ENCODE data around the gene LMLN.

Gene LMLN

DNA sequence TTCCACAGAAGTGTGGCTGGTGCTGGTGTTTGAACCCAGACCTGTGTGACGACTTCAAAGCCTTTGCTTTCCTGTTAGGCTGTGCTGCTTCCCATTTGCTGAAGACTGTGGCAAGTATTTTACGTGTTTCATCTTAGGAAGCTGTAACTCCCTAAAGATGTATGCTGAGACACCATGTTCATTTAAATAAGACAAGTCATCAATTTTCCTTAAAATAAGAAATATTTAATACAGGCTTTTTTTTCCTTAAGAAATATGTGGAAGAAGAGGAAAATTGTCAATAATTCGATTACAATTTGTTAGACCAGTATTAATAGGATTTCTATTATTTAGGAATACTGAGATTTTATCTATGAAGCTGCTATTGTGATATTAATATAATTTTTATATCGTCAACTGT is 58.4 kb downstream of the LMLN start:
- no peak overlapping the region for H3K27ac Mint-ChIP-seq

DNA sequence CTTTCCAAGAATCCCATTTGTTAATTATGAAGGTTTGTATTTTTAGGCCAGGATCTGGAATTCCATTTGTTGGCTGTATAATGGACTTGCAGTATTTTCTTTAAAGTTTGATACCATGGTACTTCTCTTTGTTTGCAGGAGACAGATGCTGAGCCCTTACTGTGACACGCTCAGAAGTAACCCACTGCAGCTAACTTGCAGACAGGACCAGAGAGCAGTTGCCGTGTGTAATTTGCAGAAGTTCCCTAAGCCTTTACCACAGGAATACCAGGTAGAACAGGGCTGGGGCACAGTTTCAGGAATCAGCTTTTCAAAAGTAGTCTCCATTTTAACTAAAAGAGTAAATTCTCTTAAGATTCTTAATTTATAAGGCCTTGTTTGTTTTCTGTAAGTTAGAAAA is 59.1 kb downstream of the LMLN start:
- no peaks in the 10 kb centered on the region for H3K9me3 Mint-ChIP-seq
- H3K27me3 Mint-ChIP-seq (ENCODE audit: low read depth) = no peaks in the 10 kb centered on the region
- peaks cover 8% of the 10 kb centered on the region for H3K36me3 Mint-ChIP-seq (ENCODE audit: low read depth)
- H3K4me1 Mint-ChIP-seq = no peaks in the 10 kb centered on the region
- H3K4me3 Mint-ChIP-seq = no peak overlapping the region
- no peak overlapping the region for H3K27ac Mint-ChIP-seq
- TF ChIP-seq, protein P1, sequence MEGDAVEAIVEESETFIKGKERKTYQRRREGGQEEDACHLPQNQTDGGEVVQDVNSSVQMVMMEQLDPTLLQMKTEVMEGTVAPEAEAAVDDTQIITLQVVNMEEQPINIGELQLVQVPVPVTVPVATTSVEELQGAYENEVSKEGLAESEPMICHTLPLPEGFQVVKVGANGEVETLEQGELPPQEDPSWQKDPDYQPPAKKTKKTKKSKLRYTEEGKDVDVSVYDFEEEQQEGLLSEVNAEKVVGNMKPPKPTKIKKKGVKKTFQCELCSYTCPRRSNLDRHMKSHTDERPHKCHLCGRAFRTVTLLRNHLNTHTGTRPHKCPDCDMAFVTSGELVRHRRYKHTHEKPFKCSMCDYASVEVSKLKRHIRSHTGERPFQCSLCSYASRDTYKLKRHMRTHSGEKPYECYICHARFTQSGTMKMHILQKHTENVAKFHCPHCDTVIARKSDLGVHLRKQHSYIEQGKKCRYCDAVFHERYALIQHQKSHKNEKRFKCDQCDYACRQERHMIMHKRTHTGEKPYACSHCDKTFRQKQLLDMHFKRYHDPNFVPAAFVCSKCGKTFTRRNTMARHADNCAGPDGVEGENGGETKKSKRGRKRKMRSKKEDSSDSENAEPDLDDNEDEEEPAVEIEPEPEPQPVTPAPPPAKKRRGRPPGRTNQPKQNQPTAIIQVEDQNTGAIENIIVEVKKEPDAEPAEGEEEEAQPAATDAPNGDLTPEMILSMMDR (IDR thresholded peaks at IDR 0.05; ENCODE audit: unreplicated experiment in 3 of 3) = no peak

More for the DNA sequence above, 58.4 kb downstream of the LMLN start:
- H3K4me1 Mint-ChIP-seq = no peaks in the 10 kb centered on the region
- TF ChIP-seq, protein P1 (IDR thresholded peaks at IDR 0.05; ENCODE audit: unreplicated experiment in 3 of 3) = no peak
- peaks cover 8% of the 10 kb centered on the region for H3K36me3 Mint-ChIP-seq (ENCODE audit: low read depth)
- H3K27me3 Mint-ChIP-seq (ENCODE audit: low read depth) = no peaks in the 10 kb centered on the region
- no peaks in the 10 kb centered on the region for H3K9me3 Mint-ChIP-seq
- no peak overlapping the region for H3K4me3 Mint-ChIP-seq

DNA sequence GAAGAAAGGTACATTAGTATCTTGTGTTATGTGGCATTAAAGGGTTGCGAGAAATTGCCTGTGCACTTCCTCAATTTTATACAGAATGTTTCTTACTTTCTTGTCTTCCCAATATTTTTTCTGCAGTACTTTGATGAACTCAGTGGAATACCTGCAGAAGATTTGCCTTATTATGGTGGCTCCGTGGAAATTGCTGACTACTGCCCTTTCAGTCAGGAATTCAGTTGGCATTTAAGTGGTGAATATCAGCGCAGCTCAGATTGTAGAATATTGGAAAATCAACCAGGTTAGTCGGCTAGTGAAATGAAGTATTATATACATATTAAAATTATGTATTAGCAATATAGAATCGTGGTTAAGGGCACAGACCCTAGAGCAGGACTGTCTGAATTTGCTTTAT is 61.3 kb downstream of the LMLN start:
- H3K9me3 Mint-ChIP-seq = no peaks in the 10 kb centered on the region
- no peak overlapping the region for H3K27ac Mint-ChIP-seq
- H3K4me3 Mint-ChIP-seq = no peak overlapping the region
- H3K36me3 Mint-ChIP-seq (ENCODE audit: low read depth) = peaks cover 8% of the 10 kb centered on the region
- no peaks in the 10 kb centered on the region for H3K27me3 Mint-ChIP-seq (ENCODE audit: low read depth)
- TF ChIP-seq, protein P1 (IDR thresholded peaks at IDR 0.05; ENCODE audit: unreplicated experiment in 3 of 3) = no peak
- no peaks in the 10 kb centered on the region for H3K4me1 Mint-ChIP-seq

DNA sequence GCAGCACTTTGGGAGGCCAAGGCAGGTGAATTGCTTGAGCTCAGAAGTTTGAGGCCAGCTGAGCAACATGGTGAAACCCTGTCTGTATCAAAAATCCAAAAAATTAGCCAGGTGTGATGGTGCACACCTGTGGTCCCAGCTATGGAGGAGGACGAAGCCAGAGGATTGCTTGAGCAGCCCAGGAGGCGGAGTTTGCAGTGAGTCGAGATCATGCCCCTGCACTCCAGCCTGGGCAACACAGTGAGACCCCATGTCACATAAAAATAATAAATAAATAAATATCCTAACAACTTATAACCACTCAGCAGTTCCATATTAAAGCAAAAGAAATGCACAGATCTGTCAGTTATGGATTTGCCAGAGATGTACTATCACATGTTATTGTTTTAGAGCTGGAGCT is 62.6 kb downstream of the LMLN start:
- Mint-ChIP-seq H3K9me3 (no peaks in the 10 kb centered on the region), H3K4me3 (no peak overlapping the region), H3K27me3 (ENCODE audit: low read depth) (no peaks in the 10 kb centered on the region), H3K4me1 (no peaks in the 10 kb centered on the region), H3K36me3 (ENCODE audit: low read depth) (peaks cover 18% of the 10 kb centered on the region), H3K27ac (no peak overlapping the region)
- TF ChIP-seq, protein P1 (IDR thresholded peaks at IDR 0.05; ENCODE audit: unreplicated experiment in 3 of 3) = no peak

DNA sequence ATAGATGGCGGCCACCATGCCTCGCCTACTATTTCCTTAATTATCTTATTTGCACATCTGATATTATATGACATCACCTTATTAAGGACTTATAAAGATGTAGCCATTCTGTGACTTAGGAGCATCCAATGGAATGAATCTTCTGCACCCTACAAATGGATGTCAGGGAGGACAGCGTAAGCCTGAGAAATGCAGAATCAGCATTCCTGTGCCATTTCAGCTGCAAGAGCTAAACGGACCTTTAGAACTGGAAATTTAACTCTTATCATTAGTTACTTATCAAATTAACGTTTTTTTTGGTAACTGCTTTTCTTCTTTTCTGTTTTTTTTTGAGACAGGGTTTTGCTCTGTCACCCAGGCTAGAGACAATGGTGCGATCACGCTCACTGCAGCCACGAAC is 65.6 kb downstream of the LMLN start:
- TF ChIP-seq, protein P1 (IDR thresholded peaks at IDR 0.05; ENCODE audit: unreplicated experiment in 3 of 3) = no peak
- no peaks in the 10 kb centered on the region for H3K9me3 Mint-ChIP-seq
- no peak overlapping the region for H3K4me3 Mint-ChIP-seq
- no peaks in the 10 kb centered on the region for H3K27me3 Mint-ChIP-seq (ENCODE audit: low read depth)
- no peak overlapping the region for H3K27ac Mint-ChIP-seq
- H3K4me1 Mint-ChIP-seq = peaks cover 14% of the 10 kb centered on the region
- H3K36me3 Mint-ChIP-seq (ENCODE audit: low read depth) = peaks cover 18% of the 10 kb centered on the region

DNA sequence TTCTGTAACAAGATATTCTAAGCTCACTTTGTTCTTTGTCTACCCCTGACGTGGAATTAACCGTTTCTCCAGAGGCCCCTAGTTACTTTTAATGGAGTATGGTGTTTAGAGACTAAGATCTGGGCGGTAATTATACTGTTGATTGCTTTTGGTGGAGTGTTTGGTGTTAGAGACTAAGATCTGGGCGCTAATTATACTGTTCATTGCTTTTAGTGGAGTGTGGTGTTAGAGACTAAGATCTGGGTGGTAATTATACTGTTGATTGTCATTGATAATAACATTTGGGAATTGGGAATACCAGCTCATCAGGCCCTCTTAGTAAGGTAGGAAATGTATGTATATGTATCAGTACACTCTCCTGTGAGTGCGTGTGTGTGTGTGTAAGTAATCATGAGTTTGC is 66.6 kb downstream of the LMLN start:
- H3K4me3 Mint-ChIP-seq = no peak overlapping the region
- H3K27me3 Mint-ChIP-seq (ENCODE audit: low read depth) = no peaks in the 10 kb centered on the region
- H3K9me3 Mint-ChIP-seq = no peaks in the 10 kb centered on the region
- peaks cover 23% of the 10 kb centered on the region for H3K36me3 Mint-ChIP-seq (ENCODE audit: low read depth)
- no peak overlapping the region for H3K27ac Mint-ChIP-seq
- TF ChIP-seq, protein P1 (IDR thresholded peaks at IDR 0.05; ENCODE audit: unreplicated experiment in 3 of 3) = no peak
- H3K4me1 Mint-ChIP-seq = peaks cover 20% of the 10 kb centered on the region
